Adrenal gland (tissue), 5 donors: ENCODE measurements around the gene ZNHIT3.

ENCODE experiments used
- CTCF ChIP-seq, 6 experiments: fragments of 450-650 bp in 4 of 6; fragments of 200-600 bp in 2 of 6; sonication (generic) in 1 of 6; IDR thresholded peaks; 1 replicate in 5 of 6; 2 replicates in 1 of 6; pipeline versions ENCODE4 v1.5.1 to v1.8.0; 2016 to 2021; ENCODE audit warnings: antibody characterized with exemption in 6 of 6, mild to moderate bottlenecking in 2 of 6, moderate library complexity in 1 of 6
- POLR2A ChIP-seq, 2 donors: fragments of 450-650 bp; IDR thresholded peaks; one replicate each; pipeline ENCODE4 v1.6.1; 2017; ENCODE audit warnings: antibody characterized with exemption in 2 of 2, mild to moderate bottlenecking in 2 of 2, moderate library complexity in 1 of 2
- donor health status: DM: no; HTN: no; CAD: no.

GRCh38 chr17:36501351-36501750, 14.9 kb downstream of the ZNHIT3 start:
- no peak for TF ChIP-seq CTCF (IDR thresholded peaks at IDR 0.05)
- TF ChIP-seq POLR2A (IDR thresholded peaks at IDR 0.05) = no peak
